ENCODE results near the gene RBM44. TPM values are rescaled to one million over a fixed set of nuclear protein-coding genes. Genes with fewer than 3 reads are reported as not detected.

Gene RBM44
- total RNA-seq, 2 donors from 2014 or later, result 0.35 to 0.48 TPM

DNA sequence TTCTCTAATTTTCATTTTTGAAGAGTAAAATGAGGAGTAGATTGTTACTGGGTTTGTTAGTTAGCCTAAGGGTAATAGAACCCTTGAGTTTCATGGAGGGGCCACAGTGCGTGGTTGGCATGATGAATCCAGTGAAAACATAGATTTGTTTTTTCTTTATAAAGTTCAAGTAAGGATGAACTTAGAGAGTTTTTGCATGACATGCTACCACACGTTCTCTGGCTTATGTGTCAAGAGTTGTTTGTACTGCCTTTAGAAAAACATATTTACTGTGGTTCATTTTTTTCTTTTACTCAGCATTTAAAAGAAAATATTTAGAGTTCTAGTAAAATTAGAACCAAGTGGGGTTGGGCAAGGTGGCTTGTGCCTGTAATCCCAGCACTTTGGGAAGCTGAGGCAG, 21.8 kb downstream of the RBM44 start:
- Histone ChIP-seq H3K27ac (no peak overlapping the region), H3K27me3 (no peaks in the 10 kb centered on the region), H3K4me1 (no peaks in the 10 kb centered on the region), H3K36me3 (no peaks in the 10 kb centered on the region), H3K9me3 (no peaks in the 10 kb centered on the region), H3K9ac (ENCODE audit: low read depth in 2 of 2, low read length in 2 of 2) (no peak overlapping the region), H3K4me3 (no peak overlapping the region)
- intact Hi-C loops (cut with DNase I), result no loop called here
- TF ChIP-seq CTCF (IDR thresholded peaks at IDR 0.05), result no peak
- no peak for DNase-seq

- Histone ChIP-seq H3K9ac (ENCODE audit: low read depth in 2 of 2, low read length in 2 of 2) (no peak overlapping the region), H3K4me1 (no peaks in the 10 kb centered on the region), H3K4me3 (no peak overlapping the region), H3K9me3 (no peaks in the 10 kb centered on the region), H3K27me3 (no peaks in the 10 kb centered on the region), H3K36me3 (no peaks in the 10 kb centered on the region), H3K27ac (no peak overlapping the region)
- DNase-seq, result no peak
- intact Hi-C loops (cut with DNase I), result no loop called here
- TF ChIP-seq CTCF (IDR thresholded peaks at IDR 0.05), result no peak
These were observed 25.0 kb downstream of the RBM44 start for GRCh38 chr2:237823544-237823943.

DNA sequence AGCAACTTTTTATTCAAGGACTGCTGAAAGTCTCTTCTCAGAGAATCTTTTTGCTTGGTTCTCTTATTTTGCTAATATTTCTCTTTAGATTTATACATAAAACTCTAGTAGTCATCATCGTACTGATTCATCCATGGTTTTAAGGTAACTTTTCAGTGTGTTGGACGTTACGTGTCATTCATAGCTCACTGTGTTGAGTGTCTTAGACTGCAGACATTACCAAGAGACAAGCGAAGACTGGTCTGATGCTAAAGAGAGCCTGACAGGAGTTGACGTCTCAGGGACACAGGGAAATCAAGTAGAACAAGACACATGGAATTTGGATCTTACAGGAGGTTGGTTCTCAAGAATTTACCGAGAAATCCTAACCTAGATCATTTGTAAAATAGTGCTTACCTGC, 25.5 kb downstream of the RBM44 start:
- Histone ChIP-seq H3K9me3 (no peaks in the 10 kb centered on the region), H3K27me3 (no peaks in the 10 kb centered on the region), H3K27ac (no peak overlapping the region), H3K4me3 (no peak overlapping the region), H3K36me3 (no peaks in the 10 kb centered on the region), H3K9ac (ENCODE audit: low read depth in 2 of 2, low read length in 2 of 2) (no peak overlapping the region), H3K4me1 (no peaks in the 10 kb centered on the region)
- no peak for TF ChIP-seq CTCF (IDR thresholded peaks at IDR 0.05)
- no peak for DNase-seq
- intact Hi-C loops (cut with DNase I), result no loop called here

DNA sequence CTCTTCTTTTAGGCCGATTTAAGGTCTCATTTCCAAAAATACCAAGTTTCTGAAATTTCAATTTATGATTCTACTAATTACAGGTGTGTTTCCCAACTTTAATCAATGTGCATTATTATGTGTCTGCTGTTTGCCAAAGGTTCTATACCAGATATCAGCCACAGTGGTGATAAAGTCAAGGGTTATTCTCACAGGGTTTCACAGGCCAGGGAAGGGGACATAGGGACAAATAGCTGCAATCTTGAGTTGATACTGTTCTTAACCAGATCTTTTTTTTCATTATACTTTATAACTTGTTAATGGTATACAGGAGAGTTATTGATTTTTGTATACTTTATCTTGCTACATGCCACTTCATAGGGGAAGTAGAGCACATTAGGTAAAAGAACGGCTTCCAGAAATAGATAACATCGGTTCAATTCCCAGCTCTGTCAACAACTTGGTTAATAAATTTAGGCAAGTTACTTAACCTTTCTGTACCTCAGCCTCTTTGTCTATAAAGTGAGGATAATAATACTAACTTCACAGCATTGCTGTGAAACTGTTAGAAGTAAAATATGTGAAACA, 28.9 kb downstream of the RBM44 start:
- intact Hi-C loops (cut with DNase I), result no loop called here

DNA sequence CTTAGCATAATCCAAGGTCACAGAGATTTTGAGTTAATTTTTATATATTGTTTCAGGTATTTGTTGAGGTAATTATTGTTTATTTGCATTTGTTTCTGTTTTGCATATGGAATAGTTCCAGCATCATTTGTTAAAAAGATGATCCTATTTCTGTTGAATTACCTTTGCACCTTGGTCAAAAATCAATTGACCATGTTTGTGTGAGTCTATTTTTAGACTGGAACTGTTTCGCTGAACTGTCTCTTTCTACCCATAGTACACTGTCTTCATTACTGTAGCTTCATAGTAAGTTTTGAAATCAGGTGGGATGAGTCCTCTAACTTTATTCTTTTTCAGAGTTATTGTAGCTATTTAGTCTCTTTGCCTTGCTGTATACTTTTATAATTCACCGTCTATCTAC, 31.9 kb downstream of the RBM44 start:
- Histone ChIP-seq H3K9ac (ENCODE audit: low read depth in 2 of 2, low read length in 2 of 2) (no peak overlapping the region), H3K27ac (no peak overlapping the region), H3K4me1 (no peaks in the 10 kb centered on the region), H3K36me3 (no peaks in the 10 kb centered on the region), H3K9me3 (no peaks in the 10 kb centered on the region), H3K4me3 (no peak overlapping the region), H3K27me3 (no peaks in the 10 kb centered on the region)
- no peak for DNase-seq
- intact Hi-C loops (cut with DNase I), result no loop called here
- no peak for TF ChIP-seq CTCF (IDR thresholded peaks at IDR 0.05)

More for the DNA sequence above, 28.9 kb downstream of the RBM44 start:
- no peak overlapping the region for H3K4me3 ChIP-seq
- no peaks in the 10 kb centered on the region for H3K4me1 ChIP-seq
- TF ChIP-seq CTCF (IDR thresholded peaks at IDR 0.05), result no peak
- no peak for DNase-seq
- no peak overlapping the region for H3K9ac ChIP-seq (ENCODE audit: low read depth in 2 of 2, low read length in 2 of 2)
- H3K27ac ChIP-seq, result no peak overlapping the region
- H3K36me3 ChIP-seq, result no peaks in the 10 kb centered on the region
- H3K9me3 ChIP-seq, result no peaks in the 10 kb centered on the region
- H3K27me3 ChIP-seq, result no peaks in the 10 kb centered on the region
